GM21390 (cell line): ENCODE measurements around the gene NCF2.
"Not testable (repeated sequence)": the region's sequence is repeated elsewhere in the genome, so short reads cannot be mapped to it uniquely, and the experiment has no call there.

Experiments used
- ATAC-seq: cut with Tn5 transposase; IDR thresholded peaks from one replicate; pipeline ENCODE4 v1.9.1; 2021; ENCODE audit not compliant: unreplicated experiment

The NCF2 gene

DNA sequence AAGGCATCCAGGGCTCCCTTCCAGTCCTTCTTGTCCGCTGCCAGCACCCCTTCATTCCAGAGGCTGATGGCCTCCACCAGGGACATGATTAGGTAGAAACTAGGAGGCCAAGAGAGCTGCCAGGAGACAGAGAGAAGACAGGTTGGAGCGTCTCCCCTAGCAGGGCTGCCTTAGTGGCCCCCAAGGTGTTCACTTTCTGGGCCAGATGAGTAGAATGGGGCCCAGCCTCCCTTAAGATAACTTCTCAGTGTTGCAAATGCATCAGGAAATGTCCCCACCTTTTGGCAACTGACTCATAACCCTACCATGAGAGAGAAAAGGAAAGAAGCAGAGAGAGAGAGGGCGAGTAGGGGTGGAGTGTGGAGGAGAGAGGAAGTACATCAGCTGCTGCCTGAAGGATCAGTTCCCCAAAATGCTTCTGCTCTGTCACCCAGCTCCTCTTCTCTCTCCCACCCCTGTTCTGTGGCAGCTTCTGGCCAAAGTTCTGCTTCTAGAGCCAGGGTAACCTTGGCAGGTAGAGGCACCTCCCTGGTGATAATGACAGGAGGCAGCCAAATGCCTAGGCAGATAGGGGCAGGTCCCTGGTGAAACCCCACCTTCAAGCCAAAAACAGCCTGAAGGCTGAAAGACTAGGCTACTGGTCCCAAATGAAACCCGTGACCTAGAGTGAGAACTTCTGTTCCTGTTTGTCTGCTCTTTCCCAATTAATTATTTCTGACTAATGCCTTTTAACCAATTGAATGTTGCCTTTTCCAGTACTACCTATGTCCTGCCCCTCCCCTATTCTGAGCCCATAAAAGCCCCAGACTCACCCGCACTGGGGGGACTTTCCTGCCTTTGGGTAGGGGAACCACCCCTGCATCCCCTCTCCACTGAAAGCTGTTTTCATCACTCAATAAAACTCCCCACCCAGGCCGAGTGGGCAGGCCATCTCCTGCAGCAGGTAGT is at the start of gene NCF2:
Gene NCF2, minus strand, starts transcription at position 216 of the 948 bp plus-strand sequence. Its CDS starts 130 bp downstream, at position 86.
- peak; percentile 80 for ATAC-seq

DNA sequence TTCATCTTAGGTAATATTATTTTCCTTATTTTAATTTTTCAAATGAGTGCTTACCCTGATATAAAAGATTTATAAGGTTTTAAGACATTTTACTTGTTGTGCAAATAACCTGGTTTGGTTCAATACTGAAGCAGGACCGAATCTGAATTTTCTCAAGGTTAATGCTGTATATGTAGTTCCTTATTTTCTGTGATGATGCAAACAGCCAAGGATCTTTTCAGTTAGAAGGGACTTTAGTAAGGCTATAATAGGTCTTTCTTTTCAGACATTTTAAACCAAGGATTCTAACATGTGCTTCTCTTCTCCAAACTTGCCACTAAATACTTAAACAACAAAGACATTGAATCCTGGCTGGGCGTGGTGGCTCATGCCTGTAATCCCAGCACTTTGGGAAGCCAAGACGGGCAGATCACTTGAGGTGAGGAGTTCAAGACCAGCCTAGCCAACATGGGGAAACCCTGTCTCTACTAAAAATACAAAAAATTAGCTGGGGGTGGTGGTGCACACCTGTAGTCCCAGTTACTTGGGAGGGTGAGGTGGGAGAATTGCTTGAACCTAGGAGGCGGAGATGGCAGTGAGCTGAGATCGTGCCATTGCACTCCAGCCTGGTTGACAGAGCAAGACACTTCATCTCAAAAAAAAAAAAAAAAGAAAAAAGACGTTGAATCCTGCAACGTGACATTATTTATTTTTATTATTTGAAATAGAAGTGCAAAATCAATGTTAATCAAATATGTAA is 48.6 kb upstream of the NCF2 start:
- ATAC-seq: no peak

DNA sequence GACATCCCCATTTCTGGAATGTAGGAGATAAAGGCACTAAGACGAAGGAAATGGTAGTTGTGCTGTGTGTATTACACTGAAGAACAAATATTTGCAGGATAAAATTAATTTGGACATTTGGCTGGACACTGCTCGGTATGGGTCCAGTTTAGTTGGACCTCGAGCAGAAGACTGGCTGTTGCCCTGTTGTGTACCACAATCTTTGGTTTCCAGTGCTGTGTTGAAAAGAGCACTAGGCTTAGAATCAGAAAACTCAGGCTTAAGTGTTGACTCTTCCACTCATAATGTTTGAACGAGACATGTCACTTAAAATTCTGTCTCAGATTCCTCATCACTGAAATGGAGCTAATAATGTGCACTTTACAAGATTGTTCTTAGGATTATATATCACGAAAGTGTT is 46.5 kb upstream of the NCF2 start:
- no peak for ATAC-seq

- ATAC-seq: no peak
These were observed 46.0 kb upstream of the NCF2 start for GRCh38 chr1:183636334-183636682.

GRCh38 chr1:183635606-183636333 is 45.5 kb upstream of the NCF2 start, which contains the start of gene ARPC5:
ARPC5 (minus strand) TSS chr1:183635783; CDS start chr1:183635659, 124 bp downstream.
- peak; percentile 79 for ATAC-seq

DNA sequence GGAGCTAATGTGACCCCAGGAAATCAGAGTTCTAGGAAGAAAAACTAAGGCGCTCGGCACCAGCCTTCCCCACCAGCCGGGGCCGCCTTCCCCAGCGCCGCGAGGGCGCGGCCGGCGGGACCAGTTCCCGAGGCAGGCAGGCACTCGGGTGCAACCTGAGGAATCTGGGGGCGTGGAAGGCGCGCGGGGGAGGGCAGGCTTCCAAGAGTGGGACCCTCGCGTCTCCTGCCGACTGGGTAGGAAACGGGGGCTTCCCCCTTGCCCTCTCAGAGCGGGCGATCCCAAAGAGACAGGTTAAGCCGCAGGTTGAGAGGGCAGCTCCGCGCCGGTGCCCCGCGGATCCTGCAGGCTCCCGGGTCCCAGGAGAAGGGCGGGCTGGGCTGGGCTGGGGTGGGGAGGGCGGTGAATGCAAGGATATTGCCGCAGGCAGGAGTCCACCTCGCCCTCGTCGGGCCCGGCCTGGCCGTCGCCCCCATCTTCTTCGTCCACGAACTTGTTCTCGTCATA is 44.9 kb upstream of the NCF2 start:
- peak; percentile 2 for ATAC-seq

GRCh38 chr1:183634429-183635065 is 44.3 kb upstream of the NCF2 start:
- no peak for ATAC-seq

GRCh38 chr1:183633676-183634343 is 43.6 kb upstream of the NCF2 start:
- peak; percentile 50 for ATAC-seq

DNA sequence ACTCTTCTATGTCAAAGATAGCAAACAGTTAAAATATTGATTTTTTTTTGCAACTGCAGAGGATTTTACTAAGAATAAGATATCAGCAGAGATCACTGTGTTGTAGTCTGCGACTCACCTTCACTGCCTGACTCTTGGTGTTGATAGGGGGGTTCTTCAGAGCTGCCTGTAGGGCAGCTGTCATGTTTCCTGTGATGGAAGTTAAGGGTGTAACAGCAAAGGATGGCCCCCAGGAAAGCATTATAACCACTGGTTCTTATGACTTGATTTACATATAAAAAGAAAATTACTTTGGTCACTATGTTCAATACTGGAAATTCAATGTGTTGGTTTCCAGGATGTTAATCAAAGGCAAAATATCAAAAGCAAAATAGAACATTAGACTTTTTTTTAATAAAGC is 42.7 kb upstream of the NCF2 start:
- no peak for ATAC-seq

- ATAC-seq: no peak
These were observed 41.9 kb upstream of the NCF2 start for GRCh38 chr1:183632114-183632513.

- ATAC-seq: no peak
These were observed 40.5 kb upstream of the NCF2 start for GRCh38 chr1:183630748-183631147.

GRCh38 chr1:183628537-183628936 is 38.3 kb upstream of the NCF2 start:
- ATAC-seq: no peak

- ATAC-seq: not testable (repeated sequence)
These were observed 36.0 kb upstream of the NCF2 start for GRCh38 chr1:183626236-183626635.

GRCh38 chr1:183622884-183623785 is 32.9 kb upstream of the NCF2 start:
- ATAC-seq: no peak

- ATAC-seq: no peak
These were observed 31.8 kb upstream of the NCF2 start for GRCh38 chr1:183622013-183622412.

DNA sequence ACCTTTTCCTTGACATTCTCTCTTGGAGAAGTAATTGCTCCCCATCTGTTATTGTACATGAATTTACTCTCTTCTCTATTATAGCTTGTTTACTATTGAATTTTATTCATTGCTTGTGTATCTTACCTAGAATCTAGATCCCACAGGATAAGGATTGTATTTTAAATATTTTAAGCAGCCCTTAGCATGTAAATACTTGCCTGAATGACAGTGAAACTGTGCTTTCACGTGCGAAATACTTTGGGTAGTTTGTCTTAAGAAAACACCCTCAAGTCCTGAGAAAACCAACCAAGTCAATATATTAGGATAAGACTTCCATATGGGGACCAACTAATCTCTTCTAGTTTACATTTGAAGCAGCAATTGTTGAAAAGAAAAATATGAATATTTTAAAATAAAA is 30.1 kb upstream of the NCF2 start:
- no peak for ATAC-seq

- ATAC-seq: no peak
These were observed 29.5 kb upstream of the NCF2 start for GRCh38 chr1:183619781-183620180.

GRCh38 chr1:183618202-183618601 is 27.9 kb upstream of the NCF2 start:
- ATAC-seq: not testable (repeated sequence)

DNA sequence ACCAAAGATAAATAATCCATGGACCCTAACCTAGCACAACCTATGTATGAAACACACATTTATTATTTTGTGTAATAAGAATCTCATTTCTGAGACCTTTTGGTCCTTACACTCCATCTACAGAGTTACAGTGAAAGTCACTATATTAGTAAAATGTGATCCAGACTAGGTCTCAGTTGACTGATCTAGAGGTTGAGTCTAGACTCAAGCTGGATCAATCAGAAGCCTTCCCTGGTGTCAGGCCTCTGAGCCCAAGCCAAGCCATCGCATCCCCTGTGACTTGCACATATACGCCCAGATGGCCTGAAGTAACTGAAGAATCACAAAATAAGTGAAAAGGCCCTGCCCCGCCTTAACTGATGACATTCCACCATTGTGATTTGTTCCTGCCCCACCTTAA is 22.7 kb upstream of the NCF2 start:
- ATAC-seq: not testable (repeated sequence)
